GM18499 (cell line): ENCODE measurements around the gene TTLL10.

Source experiments
- ATAC-seq: cut with Tn5 transposase; IDR thresholded peaks from one replicate; pipeline ENCODE4 v1.9.1; 2021; ENCODE audit warnings: moderate number of reproducible peaks; ENCODE audit not compliant: insufficient read depth, unreplicated experiment

Gene TTLL10

DNA sequence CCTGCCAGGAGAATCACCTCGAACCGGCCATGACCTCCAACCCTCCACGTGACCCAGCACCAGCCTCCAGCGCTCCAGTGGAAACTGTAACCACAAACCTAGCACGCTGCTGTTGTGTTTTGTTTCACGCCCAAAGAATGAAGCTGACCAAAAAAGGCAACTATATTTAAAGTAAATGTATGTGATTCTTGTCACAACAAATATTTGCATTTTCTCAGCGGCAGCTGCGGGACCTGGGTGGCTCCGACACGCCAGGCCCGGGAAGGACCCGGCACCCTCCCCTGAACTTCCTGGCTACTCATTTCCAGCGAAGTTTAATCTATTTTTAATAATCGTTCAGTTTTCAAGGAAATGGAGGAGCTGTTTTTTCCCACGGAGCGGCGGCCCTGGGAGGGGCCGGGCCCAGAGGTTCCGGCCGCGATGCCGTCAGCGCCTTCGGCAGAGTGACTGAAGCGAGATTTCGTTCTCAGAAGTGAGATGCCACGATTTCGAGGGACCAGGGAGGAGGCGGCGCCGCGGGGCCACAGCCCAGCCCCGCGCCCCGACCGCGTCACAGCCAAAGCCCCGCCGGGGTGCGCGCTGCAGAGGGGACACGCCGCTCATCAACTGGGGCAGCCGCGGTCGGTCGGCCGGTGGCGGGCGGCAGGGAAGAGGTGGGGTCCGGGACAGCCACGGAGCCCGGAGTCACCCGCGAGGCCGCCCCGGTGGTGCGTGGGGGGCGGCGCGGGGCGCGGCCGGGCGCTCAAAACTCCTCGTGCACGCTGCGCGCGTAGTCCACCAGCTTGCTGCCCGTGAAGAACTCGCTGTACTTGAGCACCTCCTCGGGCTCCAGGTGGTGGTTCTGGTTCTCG, 43.3 kb downstream of the TTLL10 start:
- no peak for ATAC-seq

DNA sequence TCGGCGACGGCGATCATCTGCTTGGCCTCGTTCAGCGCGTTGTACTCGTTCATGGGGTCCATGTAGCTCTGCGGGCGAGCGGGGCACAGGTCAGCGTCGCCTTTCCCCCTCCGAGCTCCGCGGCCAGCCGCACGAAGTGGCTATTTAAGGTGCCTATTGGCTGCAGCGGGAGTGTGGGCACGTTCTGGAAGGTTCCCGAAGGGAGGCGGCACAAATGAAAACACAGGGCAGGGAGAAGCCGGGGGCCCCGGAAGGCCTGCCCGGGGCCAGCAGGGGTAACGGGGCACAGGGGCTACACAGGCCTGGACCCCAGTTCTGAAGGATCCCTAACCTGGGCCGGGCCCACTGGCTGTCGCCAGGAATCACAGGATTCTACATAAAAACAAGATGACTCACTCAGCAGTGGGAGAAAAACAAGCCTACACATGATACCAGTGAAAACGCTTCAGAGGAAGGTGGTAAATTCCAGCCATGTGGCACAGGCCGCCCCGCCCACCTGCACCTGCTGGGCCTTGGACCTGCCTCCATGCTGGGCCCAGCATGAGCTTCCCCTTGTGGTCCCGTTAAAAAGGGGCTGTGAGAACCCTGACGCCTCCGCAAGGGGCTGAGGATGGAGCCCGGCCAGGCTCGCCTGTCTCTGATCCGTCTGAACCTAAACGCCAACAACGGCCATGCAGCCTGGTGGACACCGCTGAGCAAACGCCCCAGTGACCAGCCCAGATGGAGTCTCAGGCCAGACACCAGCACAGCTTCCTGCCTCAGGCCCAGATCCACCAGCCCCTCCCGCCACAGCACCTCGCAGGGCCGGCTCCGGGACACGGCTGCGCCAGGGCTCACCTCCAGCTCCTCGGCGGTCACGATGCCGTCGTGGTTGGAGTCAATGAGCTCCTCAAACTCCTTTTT, 44.2 kb downstream of the TTLL10 start:
- no peak for ATAC-seq

DNA sequence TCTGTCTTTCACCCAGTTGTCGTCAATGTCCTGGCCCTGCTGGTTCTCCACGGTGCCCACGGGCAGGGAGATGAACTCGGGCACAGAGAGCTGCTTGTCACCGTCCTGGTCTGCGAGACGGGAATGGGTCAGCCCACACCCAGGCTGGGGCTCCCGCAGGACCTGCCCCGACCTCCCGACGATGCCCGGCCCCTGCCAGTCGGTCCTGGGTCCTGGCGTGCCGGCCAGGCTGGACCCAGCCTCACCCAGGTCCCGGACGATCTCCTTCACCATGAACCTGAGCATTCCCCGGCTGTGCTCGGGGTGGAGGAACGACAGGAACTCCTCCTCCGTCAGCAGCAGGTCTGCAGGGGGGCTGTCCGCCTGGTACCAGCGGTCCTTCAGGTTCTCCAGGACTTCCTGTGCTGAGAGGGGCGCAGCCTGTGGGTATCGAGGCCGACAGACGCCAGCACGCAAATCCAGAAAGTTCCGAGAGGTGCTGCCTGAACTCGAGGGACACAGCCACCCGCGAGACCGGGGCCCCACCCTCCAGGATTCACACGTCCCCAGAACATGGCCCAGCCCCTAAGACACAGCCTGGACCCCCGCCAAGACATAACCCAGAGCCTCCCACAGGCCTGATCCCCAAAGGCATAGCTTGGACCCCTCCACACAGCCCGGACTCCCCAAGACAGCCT, 45.0 kb downstream of the TTLL10 start:
- ATAC-seq, result no peak

DNA sequence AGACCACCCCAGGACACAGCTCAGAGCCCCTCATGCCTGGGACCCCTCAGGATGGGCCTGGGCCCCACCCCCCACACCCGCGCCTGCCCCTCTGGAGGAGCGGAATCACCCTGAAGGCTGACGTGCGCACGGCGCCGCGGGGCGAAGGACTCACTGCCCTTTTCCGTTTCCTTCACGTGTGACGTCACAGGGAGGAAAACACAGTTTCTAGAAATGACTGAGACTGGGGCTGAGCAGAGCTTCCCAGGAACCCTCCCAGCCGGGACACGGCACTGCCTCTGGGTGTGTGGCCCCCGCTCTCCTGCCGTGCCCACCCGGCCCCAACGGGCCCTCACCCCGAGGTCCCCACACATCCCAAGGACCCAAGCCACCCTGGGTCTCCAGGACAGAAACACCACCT, 45.7 kb downstream of the TTLL10 start:
- no peak for ATAC-seq

DNA sequence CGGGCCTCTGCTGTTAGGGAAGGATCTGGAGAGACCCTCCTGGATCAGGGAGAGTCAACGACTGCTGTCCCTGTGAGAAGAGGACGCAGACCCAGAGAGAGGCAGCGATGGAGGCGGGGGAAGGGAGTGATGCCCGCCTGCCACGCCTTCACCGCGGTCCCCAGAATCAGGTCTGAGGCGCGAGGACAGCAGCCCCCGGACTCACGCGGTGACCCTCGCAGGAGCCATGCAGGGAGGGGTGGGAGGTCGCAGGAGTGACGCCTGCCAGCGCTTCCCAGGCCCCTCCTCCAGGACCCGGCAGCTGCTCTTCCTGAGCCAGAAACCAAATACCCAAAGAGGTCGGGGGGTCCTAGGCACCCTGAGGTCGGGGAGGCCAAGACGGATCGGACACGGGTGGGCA, 46.5 kb downstream of the TTLL10 start:
- no peak for ATAC-seq

DNA sequence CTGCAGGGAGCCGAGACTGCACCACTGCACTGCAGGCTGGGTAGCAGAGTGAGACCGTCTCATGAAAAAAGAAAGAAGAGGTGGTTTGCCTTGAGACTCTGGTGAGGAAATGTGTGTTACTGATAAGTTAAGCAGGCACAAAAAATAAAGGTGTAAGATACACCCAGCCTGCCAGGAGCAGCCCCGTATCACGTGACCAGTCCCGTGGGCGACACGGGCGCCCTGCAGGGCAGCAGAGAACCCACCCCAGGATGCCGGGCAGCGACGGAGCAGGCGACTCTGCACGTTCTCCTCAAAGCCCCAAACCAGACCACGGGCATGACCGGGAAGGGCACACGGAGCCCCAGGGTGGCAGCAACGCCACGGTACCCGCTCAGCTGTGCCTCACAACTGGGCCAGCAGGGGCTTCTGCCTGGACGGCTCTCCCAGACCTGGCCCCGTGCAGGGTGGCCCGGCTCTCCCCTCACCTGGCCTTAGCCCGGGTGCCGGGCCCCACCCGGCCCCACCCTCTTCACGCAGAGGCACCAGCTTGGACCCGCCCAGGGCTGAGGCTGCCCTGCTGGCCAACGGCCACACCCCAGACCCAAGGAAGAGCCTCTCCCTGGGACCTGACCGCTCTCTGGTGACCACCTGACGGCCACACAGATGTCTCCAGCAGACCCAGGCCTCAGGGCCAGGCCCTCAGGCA, 48.4 kb downstream of the TTLL10 start:
- ATAC-seq, result no peak

DNA sequence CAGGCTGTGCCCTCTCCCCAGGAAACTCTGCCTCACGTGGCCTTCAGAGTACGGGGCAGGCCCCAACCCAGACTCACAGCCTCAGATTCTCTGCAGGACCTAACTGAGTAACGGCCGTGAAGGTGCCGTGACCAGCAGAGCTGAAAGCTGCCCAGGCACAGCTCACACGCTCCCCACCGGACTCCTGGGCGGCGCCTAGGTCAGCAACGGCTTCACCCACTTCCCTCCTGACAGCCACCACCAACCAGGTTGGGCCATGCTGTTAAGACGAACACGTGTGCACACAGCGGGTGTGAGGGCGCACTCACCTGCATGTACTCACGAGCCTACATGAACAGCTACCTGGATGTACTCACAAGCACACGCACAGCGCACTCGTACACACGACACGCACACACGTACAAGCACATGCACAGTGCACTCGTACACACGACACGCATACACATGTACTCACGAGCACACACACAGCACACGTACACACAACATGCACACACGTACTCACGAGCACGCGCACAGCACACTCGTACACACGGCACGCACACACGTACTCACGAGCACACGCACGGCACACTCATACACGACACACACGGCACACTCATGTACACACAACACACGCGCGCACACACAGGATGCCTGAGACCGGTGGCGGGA, 49.0 kb downstream of the TTLL10 start:
- no peak for ATAC-seq

DNA sequence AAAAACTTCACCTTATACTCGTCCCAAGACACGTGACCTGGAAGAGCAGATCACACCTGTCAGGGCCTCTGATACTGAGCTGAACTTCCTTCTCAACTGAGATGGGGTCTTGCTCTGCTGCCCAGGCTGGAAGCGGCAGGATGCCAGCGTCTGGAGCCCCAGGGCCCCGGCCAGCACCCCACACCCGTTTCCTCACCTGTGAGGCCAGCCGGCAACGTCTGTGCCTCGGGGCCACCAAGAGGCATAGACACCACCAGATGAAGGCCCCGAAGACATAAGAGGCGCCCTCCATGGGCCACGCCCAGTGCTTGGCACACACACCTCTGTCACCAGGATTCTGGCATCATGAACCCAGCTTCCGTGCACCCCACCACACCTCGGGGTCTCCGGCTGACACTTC, 49.6 kb downstream of the TTLL10 start:
- no peak for ATAC-seq

DNA sequence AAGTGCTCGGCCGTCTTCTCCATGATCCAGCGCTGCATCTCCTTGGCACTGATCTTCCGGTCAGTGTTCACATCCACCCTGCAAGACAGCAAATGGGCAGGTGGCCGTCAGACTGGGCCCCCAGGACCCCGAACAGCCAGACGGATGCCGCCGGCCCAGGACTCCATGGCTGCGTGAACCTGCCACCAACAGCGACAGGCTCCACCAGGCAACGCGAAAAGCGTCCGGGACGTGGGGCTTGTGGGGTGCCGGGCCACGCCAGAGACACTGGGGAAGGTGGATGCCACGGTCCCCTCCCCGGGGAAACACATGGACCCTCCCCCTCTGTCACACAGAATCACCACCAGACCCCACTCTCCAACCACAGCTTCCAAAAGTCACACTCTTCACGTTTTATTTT, 50.2 kb downstream of the TTLL10 start:
- no peak for ATAC-seq

DNA sequence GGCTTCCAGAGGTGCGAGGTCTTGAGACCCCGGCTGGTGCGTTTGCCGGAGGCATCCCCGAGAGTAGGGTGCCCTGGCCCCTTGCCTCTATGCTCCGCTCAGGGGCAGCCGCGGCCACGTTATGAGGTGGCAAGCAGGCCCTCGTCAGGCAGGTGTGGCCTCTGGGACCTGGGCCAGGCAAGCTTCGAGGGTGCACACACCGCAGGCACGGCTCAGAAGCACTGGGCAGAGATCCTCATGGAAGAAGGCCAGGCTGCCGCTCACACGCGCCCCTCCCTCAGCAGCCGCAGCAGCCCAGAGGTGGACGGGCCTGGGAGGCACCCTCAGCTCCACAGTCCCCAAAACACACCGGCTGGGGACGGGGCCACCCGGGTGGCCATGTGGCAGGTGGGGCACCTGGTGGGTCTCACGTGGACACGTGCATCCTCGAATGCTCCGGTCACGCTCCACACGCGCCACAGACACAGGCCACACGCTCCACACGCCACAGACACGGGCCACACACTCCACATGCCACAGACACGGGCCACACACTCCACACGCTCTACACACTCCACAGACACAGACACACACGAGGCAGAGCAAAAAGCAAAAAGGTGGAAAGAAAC, 51.7 kb downstream of the TTLL10 start:
- ATAC-seq, result no peak

DNA sequence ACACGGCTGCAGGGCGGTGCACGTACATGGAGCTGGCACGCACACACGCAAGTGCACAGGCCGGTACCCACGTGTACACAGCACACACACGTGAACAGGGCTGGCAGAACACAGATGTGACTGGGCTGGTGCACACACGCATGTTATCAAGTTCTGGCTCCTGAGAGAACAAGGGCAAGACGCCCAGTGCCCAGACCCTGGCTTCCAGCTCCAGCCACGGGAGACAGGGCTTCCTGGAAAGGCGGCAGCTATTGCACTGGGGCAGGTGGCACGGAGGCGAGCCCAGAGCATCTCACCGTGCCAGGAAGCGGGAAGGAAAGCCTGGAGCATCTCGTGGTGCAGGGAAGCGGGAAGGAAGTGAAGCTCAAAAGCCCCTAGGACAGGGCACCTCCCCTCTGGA, 52.2 kb downstream of the TTLL10 start:
- no peak for ATAC-seq

DNA sequence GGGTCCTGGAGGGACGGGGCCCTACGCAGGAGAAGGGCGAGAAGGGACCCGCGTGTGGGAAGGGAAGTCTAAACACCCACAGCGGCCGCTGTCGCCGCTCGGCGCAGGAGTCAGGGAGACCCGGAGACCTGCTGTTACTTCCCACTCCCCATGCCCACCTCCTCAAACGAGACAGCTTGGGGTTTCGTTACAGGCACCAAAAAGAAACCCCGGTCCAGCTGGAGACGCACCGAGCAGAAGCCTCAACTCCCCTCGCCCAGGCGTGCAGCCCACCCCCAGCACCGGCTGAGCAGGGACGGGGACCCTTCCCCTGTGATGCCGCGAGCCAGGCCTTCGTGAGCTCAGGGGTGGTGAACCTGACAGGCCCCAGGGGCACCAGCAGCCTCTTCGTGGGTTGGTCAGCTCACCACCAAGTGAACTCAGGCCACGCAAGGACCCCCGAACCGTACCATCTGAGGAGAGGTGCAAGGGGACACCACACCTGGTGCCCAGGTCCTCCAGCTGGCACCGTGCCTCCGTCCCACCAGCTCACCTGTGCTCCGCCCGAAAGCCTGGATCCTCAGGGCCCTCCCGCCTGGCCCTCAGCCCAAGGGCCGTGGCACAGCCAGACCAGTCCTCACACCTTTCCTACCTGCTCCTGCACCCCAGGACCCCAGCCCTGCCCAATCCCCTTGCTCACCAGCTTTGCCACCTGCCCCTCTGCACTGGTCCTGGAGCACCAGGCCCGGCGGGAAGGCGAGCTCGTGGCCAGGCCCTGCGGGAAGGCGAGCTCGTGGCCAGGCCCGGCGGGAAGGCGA, 53.1 kb downstream of the TTLL10 start:
- ATAC-seq, result no peak

DNA sequence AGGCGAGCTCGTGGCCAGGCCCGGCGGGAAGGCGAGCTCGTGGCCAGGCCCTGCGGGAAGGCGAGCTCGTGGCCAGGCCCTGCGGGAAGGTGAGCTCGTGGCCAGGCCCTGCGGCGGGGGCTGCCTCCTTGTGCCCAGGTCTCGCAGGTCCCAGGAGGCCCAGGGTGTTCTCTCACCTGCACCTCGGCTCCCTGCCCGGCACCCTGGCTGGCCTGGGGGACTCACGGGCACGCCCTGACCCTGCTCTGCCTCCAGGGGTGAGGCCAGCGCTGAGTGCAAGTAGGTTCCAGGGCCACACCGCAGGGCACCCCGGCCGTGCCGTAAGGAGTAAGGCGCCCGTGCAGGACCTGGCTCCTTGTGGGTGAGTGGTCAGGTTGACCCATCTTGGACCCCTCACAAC, 53.7 kb downstream of the TTLL10 start:
- ATAC-seq, result no peak

DNA sequence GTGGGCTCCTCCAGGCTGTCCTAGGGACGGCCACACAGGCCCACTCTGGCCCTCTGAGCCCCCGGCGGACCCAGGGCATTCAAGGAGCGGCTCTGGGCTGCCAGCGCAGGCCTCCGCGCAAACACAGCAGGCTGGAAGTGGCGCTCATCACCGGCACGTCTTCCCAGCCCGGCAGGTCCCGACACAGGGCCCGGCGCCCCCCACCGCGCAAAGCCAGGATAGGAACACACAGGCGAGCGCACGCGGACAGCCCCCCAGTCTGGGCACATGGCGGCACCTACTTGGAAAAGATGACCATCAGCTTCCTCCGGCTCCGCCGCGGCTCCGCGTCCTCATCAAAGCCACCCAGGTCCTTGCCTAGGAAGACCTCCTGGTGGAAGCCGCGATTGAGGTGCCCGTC, 54.5 kb downstream of the TTLL10 start:
- ATAC-seq, result no peak

DNA sequence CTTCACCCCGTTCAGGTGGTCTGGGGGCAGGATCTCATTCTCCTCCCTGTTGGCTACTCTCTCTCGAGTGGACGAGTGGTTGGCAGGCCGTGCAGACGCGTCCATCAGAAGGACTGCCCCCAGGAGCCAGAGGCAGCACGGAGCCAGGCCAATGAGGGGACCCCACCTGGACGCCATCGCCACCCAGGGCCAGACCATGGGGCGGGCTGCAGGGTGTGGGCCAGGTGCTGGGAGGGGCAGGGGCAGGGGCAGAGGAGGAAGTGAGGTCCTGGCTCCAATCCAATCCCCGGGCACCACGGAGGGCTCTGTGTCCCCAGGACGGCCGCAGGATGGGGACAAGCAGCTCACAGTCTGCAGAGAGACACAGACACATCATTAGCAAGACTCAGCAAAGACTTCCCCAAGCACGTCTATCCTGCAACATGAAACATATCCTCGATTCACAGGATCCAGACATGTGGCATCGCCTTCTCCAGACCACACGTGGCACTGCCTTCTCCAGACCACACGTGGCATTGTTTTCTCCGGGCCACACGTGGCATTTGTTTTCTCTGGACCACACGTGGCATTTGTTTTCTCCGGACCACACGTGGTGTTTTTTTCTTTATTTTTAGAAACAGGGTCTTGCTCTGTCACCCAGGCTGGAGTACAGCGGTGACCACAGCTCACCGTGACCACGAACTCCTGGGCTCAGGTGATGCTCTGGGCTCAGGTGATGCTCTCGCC, 55.1 kb downstream of the TTLL10 start:
- no peak for ATAC-seq

DNA sequence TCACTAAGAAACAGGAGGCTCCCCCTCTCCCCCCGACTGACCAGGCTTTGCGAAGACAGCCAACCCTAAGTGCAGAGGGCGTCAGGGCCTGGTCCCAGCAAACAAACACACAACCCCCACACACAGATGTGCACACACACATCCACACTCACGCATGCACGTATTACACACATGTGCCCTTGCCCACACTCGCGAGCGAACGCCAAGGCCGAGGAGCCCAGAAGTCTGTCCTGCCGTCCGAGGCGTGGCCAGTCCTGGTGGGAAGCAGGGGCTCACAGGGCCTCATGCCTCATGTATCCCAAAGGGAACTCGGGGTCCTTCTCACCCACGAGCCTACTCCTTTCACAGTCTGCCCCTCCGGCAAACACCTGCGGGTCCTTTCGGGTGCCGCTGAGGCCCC, 56.1 kb downstream of the TTLL10 start:
- no peak for ATAC-seq

DNA sequence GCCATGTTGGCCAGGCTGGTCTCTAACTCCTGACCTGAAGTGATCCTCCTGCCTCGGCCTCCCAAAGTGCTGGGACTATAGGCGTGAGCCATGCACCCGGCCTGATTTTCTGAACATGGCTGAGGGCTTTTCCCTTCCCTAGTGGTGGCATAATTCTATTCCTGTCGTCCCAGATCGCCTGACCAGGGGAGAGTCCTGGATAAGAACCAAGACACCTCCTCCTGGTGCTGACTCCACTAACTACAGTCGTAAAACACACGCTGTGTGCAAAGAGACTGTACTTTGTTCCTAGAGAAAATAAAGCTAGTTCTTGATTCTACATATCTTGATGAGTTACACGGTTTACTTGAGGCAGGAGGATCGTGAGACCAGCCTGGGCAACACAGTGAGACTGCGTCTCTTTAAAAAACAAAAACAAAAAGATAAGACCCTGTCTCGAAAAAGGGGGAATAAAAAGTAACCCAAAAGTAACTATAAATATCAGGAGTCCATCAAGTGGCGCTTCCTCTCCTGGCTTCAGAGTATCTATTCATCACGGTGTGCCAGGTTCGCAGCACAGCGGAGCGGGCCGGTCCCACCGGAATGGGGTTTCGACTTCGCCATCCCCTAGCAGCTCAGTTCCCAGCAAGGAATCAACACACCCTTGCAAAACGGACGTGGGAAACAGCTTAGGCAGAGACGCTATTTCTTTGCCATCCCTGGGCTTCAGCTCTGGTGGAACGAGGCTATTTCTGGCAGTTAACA, 57.1 kb downstream of the TTLL10 start:
- no peak for ATAC-seq
